PC-3 (cell line): ENCODE measurements around the gene RAB3C.

ENCODE experiments used
- EZH2phosphoT487 ChIP-seq: fragments of 300-600 bp; sonication (generic); IDR thresholded peaks from 2 replicates; pipeline ENCODE4 v1.6.1; 2018; ENCODE audit warnings: mild to moderate bottlenecking, antibody characterized with exemption, low read length, borderline replicate concordance
- TF ChIP-seq, protein P1 (sequence below): fragments of 300-600 bp; sonication (generic); conservative IDR thresholded peaks from 2 replicates; pipeline ENCODE4 v1.5.1; 2017; ENCODE audit warnings: antibody characterized with exemption, low read depth, mild to moderate bottlenecking, low read length

DNA sequence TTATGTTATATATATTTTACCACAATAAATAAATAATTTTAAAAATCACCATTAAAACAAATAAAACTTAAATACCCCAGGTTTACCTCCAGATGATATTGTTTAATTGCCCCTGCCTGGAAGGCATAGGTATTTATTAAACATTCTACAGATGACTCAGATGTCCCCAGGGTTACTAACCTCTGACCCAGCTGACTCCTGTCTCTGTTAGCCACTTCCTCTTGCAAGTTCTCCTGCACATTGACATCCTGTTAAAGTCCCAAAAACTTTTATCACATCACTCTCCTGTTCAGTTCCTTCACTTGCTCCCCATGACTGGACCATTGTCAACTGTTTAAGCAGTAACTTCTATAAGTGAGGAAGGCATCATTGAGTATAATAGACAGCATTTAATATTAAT is 37.0 kb upstream of the RAB3C start:
- no peak for TF ChIP-seq EZH2phosphoT487
- TF ChIP-seq, protein P1, sequence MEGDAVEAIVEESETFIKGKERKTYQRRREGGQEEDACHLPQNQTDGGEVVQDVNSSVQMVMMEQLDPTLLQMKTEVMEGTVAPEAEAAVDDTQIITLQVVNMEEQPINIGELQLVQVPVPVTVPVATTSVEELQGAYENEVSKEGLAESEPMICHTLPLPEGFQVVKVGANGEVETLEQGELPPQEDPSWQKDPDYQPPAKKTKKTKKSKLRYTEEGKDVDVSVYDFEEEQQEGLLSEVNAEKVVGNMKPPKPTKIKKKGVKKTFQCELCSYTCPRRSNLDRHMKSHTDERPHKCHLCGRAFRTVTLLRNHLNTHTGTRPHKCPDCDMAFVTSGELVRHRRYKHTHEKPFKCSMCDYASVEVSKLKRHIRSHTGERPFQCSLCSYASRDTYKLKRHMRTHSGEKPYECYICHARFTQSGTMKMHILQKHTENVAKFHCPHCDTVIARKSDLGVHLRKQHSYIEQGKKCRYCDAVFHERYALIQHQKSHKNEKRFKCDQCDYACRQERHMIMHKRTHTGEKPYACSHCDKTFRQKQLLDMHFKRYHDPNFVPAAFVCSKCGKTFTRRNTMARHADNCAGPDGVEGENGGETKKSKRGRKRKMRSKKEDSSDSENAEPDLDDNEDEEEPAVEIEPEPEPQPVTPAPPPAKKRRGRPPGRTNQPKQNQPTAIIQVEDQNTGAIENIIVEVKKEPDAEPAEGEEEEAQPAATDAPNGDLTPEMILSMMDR = no peak
